Activated naive CD8-positive, alpha-beta T cell treated with anti-CD3 and anti-CD28 coated beads for 36 hours (primary cell): ENCODE results near the gene PSD2. TPM values are rescaled to one million over a fixed set of nuclear protein-coding genes. Genes with fewer than 3 reads are reported as not detected.

Experiments
- DNase-seq: peaks from one replicate; pipeline ENCODE4 v3.0.0; 2021
- H3K27ac Mint-ChIP-seq: one replicate; pipeline ENCODE4 v1.8.0; 2022; ENCODE audit warnings: mild to moderate bottlenecking, moderate library complexity, mixed read lengths
- H3K27me3 Mint-ChIP-seq: one replicate; pipeline ENCODE4 v1.8.0; 2022; ENCODE audit warnings: mild to moderate bottlenecking, mixed read lengths
- H3K36me3 Mint-ChIP-seq: one replicate; pipeline ENCODE4 v1.8.0; 2021; ENCODE audit warnings: mild to moderate bottlenecking, mixed read lengths
- H3K4me1 Mint-ChIP-seq: one replicate; pipeline ENCODE4 v1.8.0; 2021; ENCODE audit warnings: mixed read lengths
- H3K4me3 Mint-ChIP-seq: one replicate; pipeline ENCODE4 v1.8.0; 2022; ENCODE audit warnings: mild to moderate bottlenecking, moderate library complexity, mixed read lengths
- H3K9me3 Mint-ChIP-seq: one replicate; pipeline ENCODE4 v1.8.0; 2022; ENCODE audit warnings: mixed read lengths
- total RNA-seq, 2 experiments: library from RNA; stranded (reverse); gene quantifications; one replicate each; pipeline ENCODE4 v1.2.3, GENCODE V29; 2021

The PSD2 gene
- total RNA-seq, 2 experiments from 2014 or later = not detected

DNA sequence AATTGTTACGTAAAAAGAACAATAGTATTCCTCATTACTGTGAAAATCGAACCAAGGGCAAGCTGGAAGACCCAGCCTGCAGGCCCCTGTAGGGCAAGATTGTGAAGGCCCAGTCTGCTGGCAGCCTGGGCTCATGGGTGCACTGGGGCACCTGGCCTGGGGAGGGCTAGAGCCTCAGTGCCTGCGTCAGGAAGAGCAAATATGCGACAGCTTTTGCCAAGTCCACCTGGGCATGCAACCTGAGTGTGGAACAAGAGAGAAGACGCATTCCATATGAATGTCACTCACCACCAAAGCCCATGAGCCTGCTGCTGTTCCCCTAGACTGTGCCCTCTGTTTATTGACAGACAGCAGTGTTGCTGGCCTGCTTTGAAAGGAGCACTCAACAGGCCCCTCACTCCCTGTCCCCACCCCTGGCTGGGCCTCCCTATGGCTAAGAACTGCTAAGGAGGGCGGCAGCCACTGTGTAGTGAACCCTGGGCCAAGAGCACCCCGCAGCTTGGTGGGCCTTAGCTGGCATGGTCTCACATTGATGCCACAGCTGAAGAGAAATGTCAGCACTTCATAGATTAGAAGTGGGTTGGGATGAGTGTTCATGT is 28.2 kb downstream of the PSD2 start:
- H3K4me1 Mint-ChIP-seq = no peaks in the 10 kb centered on the region
- no peaks in the 10 kb centered on the region for H3K27me3 Mint-ChIP-seq
- no peak for DNase-seq
- no peak overlapping the region for H3K27ac Mint-ChIP-seq
- no peak overlapping the region for H3K4me3 Mint-ChIP-seq
- H3K9me3 Mint-ChIP-seq = peaks cover 5% of the 10 kb centered on the region
- H3K36me3 Mint-ChIP-seq = peaks cover under 1% of the 10 kb centered on the region

DNA sequence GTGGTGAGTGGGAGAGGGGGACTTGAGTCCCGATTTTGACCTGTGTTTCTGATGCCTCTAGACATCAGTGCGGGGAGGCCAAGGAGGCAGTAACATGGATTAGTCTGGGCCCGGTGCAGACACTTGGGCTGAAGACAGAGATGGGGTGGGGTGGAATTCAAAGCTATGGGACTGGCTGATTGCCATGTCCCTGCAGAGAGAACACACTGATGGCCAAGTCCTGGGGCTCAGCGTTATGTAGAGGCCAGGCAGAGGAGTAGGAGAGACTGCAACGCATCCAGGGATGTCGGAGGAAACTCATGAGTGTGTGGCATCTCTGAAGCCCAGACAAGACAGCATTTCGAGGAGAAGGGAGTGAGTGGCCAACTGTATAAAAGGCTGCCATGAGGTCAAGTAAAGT is 30.1 kb downstream of the PSD2 start:
- Mint-ChIP-seq H3K4me1 (no peaks in the 10 kb centered on the region), H3K9me3 (no peaks in the 10 kb centered on the region), H3K36me3 (no peaks in the 10 kb centered on the region), H3K27me3 (no peaks in the 10 kb centered on the region), H3K27ac (no peak overlapping the region), H3K4me3 (no peak overlapping the region)
- DNase-seq = no peak

DNA sequence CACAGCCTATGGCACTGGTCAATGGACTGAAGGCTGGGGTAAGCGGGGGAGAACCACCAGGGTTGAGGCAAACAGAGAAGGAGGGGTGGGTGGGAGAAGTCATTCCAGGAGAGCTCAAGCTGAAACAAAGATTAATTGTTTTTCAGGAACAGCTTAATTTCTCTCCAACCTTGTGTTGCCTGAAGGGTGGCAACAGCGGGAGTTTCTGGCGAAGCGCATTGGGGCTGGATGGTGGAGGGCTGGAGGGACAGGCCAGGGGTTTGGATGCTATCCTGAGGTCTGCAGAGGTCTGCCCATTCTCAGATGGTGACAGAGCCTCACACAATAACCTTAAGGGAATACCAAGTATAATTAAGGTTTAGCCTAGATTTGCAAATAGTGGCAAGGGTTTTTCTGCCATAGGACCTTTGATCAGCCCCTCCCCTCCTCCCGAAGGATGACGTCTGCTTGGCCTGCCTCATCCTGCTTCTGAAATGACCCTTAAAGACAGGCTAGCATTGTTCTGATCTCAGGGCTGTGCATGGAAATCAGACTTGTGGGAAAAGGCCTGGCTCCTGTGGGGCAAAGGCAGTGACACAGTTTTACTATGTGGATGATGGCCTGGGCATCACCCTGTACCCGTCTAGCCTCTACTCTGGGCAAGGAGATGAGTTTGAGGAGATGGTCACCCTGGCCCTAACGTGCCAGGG is 32.7 kb downstream of the PSD2 start:
- no peak for DNase-seq
- Mint-ChIP-seq H3K27me3 (no peaks in the 10 kb centered on the region), H3K4me3 (no peak overlapping the region), H3K9me3 (no peaks in the 10 kb centered on the region), H3K36me3 (no peaks in the 10 kb centered on the region), H3K27ac (no peak overlapping the region), H3K4me1 (no peaks in the 10 kb centered on the region)

DNA sequence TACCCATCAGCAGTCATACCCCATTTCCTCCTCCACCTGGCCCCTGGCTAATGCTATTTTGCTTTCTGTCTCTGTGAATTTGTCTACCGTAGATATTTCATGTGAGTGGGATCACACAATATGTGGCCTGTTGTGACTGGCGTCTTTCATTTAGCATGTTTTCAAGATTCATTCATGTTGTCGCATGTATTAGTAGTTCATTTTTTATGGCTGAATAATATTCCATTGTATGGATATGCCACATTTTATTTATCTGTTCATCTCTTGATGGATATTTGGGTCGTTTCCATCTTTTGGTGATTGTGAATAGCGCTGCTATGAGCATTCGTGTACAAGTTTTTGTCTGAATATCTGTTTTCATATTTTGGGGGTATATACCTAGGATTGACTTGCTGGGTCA is 33.9 kb downstream of the PSD2 start:
- H3K27ac Mint-ChIP-seq = no peak overlapping the region
- no peaks in the 10 kb centered on the region for H3K4me1 Mint-ChIP-seq
- H3K36me3 Mint-ChIP-seq = no peaks in the 10 kb centered on the region
- no peak for DNase-seq
- H3K9me3 Mint-ChIP-seq = no peaks in the 10 kb centered on the region
- no peaks in the 10 kb centered on the region for H3K27me3 Mint-ChIP-seq
- no peak overlapping the region for H3K4me3 Mint-ChIP-seq

DNA sequence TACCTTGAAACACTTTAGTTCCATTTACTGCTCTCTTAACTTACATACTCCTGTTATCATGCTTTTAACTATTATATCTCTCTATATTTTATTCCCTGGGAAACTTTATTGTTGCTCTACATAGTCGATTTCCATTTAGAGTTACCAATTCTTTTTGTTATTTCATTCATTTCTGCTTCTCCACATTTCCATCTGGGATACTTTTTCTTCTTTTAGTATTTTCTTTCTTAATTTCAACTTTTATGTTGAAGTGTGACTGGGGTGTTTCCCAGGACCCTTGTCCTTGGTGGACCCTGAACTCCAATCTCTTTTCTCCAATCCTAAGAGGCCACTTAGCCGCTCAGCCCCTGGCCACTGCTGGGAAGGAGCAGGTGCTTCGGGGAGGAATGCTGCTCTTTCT is 36.0 kb downstream of the PSD2 start:
- Mint-ChIP-seq H3K27ac (no peak overlapping the region), H3K9me3 (no peaks in the 10 kb centered on the region), H3K27me3 (peaks cover 5% of the 10 kb centered on the region), H3K36me3 (no peaks in the 10 kb centered on the region), H3K4me3 (no peak overlapping the region), H3K4me1 (no peaks in the 10 kb centered on the region)
- no peak for DNase-seq

DNA sequence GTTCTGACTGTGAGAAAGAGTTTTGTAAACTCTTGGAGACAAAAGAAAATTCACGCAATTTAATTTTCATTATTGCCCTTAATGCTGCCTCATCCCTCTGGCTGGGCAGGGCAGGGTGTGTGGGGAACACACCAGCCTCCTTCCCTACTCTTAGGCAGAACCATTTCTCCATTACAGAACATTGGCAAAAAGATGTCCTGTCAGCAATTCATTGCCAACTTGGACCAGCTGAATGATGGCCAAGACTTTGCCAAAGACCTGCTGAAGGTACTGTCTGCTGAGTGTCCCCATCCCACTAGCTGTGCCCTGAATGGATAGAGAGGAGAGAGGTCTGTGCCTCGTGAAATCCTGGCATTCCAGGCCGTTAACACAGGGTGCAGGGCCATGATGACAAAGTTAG is 37.9 kb downstream of the PSD2 start:
- no peaks in the 10 kb centered on the region for H3K36me3 Mint-ChIP-seq
- DNase-seq = no peak
- no peaks in the 10 kb centered on the region for H3K9me3 Mint-ChIP-seq
- H3K27me3 Mint-ChIP-seq = peaks cover 6% of the 10 kb centered on the region
- H3K4me3 Mint-ChIP-seq = no peak overlapping the region
- no peak overlapping the region for H3K27ac Mint-ChIP-seq
- H3K4me1 Mint-ChIP-seq = no peaks in the 10 kb centered on the region

DNA sequence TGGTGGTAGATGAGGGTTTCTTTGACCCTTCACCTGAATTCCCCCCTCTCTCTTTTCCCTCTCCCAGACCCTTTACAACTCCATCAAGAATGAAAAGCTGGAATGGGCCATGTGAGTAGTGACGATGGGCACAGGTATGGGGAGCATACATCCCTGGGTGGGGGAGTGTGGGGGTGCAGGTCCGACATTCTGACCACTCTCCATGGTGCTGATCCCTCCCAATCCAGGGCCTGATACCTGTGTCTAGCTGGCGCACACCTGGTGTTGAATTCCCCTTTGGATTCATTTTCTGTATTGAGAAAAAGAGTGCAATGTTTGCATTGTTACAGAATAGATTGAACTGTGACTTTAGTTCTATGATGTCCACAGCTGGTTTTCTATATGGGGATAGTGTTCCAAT is 40.0 kb downstream of the PSD2 start:
- DNase-seq = no peak
- Mint-ChIP-seq H3K4me3 (no peak overlapping the region), H3K36me3 (no peaks in the 10 kb centered on the region), H3K9me3 (no peaks in the 10 kb centered on the region), H3K4me1 (no peaks in the 10 kb centered on the region), H3K27ac (no peak overlapping the region), H3K27me3 (peaks cover 6% of the 10 kb centered on the region)

DNA sequence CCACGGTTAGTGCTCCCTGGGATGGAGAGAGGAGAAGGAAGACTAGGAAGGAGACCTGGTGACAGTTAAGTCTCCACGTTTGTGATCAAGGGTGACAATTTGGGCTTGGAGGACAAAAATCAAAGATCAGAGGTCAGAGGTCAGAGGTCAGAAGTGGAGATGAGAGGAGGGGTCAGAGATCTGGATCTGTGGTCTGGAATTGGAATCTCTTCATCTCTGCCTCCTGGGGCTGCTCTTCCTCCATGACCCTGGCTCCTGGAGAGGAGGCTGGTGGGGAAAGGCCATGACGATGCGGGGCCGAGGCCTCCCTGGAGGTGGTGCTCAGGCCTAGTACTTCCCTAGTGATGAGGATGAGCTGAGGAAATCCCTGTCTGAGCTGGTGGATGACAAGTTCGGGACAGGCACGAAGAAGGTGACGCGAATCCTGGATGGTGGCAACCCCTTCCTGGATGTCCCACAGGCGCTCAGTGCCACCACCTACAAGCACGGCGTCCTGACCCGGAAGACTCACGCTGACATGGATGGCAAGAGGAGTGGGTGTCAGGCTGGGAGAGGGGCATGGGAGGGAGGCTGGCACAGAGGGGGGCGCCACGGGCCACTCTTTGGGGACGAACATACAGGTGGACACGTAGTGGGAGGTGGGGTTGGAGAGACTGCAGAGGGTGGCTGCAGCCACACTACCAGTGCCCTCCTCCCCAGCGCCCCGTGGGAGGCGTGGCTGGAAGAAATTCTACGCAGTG is 41.0 kb downstream of the PSD2 start:
- no peaks in the 10 kb centered on the region for H3K4me1 Mint-ChIP-seq
- peaks cover 6% of the 10 kb centered on the region for H3K27me3 Mint-ChIP-seq
- DNase-seq = no peak
- no peaks in the 10 kb centered on the region for H3K36me3 Mint-ChIP-seq
- H3K27ac Mint-ChIP-seq = no peak overlapping the region
- H3K9me3 Mint-ChIP-seq = no peaks in the 10 kb centered on the region
- no peak overlapping the region for H3K4me3 Mint-ChIP-seq

DNA sequence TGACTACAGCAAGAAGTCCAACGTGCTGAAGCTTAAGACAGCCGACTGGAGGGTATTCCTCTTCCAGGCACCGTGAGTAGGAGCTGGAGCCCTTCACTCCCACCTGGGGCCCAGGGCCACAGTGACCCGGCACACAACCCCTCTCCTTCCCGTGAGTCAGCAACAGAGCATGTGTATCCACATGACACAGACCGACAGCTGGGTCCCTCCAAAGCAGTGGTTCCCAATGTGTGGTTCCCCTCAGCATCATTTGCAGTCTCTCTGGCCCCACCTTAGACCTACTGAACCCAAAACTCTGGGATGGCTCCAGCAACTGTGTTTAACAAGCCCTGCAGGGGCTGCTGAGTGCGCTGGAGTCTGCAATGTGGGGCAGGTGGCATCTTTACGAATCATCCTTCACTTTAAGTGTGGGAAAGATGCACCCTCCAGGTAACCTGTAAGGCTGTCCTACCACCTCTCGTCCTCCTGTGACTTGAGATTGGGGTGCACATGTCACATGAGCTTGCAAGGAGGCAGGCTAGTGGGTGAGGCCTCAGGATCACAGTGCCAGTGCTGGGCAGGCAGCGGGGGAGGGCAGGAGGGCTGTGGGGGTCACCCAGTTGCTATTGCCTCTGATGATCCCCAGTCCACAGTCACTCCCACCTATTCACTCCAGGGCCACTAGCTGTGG is 42.2 kb downstream of the PSD2 start:
- Mint-ChIP-seq H3K4me3 (no peak overlapping the region), H3K9me3 (no peaks in the 10 kb centered on the region), H3K27me3 (peaks cover 6% of the 10 kb centered on the region), H3K4me1 (no peaks in the 10 kb centered on the region), H3K27ac (no peak overlapping the region), H3K36me3 (no peaks in the 10 kb centered on the region)
- DNase-seq = no peak

DNA sequence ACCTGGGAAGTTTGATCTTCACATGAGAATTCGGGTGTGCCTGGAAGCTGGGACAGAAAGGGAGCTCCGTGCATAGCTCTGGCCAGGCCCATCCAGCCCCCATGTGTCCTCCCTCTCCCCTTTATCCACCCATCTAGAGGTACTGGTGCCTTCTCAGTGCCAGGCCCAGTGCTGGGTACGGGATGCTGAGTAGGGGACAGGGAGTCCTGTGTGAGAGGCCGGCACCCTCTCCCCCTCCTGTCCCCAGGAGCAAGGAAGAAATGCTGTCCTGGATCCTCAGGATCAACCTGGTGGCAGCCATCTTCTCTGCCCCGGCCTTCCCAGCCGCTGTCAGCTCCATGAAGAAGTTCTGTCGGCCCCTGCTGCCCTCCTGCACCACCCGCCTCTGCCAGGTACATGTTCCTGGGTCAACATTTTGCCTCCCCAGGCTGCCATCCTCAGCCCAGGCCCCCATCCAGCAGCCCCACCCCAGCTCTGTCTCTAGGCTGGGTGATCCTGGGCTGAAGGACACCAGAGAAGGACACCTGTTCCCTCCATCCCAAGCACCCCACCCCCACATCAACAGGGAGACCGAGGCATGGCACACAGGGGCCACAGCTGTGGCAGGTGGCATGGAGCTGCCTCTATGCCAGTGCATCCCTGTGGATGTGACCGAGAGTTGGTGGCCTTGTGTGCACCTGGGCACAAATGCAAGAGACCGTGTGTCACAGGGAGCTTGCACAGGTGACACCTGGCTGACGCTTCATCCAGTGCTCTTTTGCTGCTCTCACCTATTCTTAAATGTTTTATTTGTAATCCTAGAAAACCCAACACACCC is 43.0 kb downstream of the PSD2 start:
- Mint-ChIP-seq H3K4me1 (peaks cover 3% of the 10 kb centered on the region), H3K27me3 (peaks cover 6% of the 10 kb centered on the region), H3K27ac (no peak overlapping the region), H3K36me3 (no peaks in the 10 kb centered on the region), H3K4me3 (no peak overlapping the region), H3K9me3 (no peaks in the 10 kb centered on the region)
- DNase-seq = no peak

DNA sequence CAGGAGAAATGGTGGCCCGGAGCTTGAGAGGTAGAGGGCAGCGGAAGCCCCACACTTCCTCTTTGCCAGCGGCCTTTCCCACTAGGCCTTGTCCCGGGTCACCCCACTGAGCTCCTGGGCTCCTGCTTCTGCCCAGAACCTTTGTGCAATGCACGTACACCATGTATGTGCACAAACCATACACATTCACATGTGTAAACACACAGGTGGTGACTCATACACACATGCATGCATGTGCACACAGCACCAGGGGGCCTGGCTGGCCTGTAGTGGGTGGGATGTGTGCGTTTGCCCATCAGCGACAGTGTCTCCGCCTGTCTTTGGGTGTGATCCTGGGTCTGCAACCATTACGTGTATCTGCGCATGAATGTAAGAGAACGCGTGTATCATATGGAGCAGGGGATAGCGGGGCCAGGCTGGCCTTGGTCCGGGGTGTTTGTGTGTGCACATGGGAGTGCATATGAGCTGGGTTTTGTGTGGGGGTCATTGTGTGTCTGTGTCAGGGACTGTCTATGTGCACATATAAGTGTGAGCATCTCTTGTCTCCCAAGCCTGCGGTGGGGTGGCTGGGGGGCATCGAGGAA is 43.7 kb downstream of the PSD2 start:
- H3K9me3 Mint-ChIP-seq = no peaks in the 10 kb centered on the region
- H3K4me3 Mint-ChIP-seq = no peak overlapping the region
- H3K36me3 Mint-ChIP-seq = no peaks in the 10 kb centered on the region
- H3K27me3 Mint-ChIP-seq = peaks cover 6% of the 10 kb centered on the region
- no peak for DNase-seq
- no peak overlapping the region for H3K27ac Mint-ChIP-seq
- H3K4me1 Mint-ChIP-seq = peaks cover 8% of the 10 kb centered on the region

DNA sequence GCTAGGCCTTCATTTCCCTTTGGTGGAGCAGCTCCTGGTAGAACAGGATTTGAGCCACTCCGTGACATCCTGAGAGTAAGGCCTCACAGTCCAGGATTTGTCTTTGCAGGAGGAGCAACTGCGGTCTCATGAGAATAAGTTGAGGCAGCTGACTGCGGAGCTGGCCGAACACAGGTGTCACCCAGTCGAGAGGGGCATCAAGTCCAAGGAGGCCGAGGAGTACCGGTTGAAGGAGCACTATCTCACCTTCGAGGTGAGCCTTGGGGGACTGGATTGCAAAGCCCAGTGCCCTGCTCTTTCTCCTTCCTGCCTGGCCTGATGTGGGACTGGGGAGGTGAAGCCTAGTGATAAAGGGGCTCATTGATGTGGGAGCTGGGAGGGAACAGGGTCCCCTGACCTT is 44.3 kb downstream of the PSD2 start:
- Mint-ChIP-seq H3K9me3 (no peaks in the 10 kb centered on the region), H3K4me1 (peaks cover 12% of the 10 kb centered on the region), H3K27ac (no peak overlapping the region), H3K27me3 (peaks cover 11% of the 10 kb centered on the region), H3K4me3 (no peak overlapping the region), H3K36me3 (no peaks in the 10 kb centered on the region)
- DNase-seq = no peak

DNA sequence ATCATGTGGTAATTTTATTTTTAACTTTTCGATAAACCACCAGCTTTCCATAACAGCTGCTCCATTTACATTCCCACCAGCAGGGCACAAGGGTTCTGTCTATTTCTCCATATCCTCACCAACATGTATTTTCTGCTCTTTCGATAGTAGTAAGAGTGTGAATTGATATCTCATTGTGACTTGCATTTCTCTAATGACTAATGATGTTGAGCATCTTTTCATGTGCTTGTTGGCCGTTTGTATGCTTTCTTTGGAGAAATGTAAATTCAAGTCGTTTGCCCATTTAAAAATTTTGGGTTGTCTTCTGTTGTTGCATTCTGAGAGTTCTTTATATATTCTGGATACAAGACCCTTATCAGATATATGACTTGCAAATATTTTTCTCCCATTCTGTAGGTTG is 45.9 kb downstream of the PSD2 start:
- peaks cover 12% of the 10 kb centered on the region for H3K4me1 Mint-ChIP-seq
- H3K36me3 Mint-ChIP-seq = no peaks in the 10 kb centered on the region
- H3K27me3 Mint-ChIP-seq = peaks cover 17% of the 10 kb centered on the region
- DNase-seq = no peak
- no peak overlapping the region for H3K27ac Mint-ChIP-seq
- H3K9me3 Mint-ChIP-seq = no peaks in the 10 kb centered on the region
- H3K4me3 Mint-ChIP-seq = no peak overlapping the region

DNA sequence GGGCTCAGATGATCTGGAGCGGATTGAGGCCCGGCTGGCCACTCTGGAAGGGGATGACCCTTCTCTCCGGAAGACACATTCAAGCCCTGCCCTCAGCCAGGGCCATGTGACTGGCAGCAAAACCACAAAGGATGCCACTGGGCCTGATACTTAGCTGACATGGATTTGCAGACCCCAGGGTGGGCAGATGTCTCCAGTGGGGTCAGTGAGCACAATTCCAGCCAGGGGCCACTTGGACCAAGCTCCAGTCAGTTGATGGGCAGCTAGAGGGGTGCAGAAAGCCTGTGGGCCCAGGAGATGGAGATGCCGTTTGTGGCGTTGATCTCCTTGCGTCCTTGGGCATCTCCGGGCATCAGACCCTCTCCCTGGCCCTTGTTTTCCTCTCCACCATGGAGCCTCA is 46.7 kb downstream of the PSD2 start:
- Mint-ChIP-seq H3K4me3 (no peak overlapping the region), H3K4me1 (peaks cover 12% of the 10 kb centered on the region), H3K9me3 (no peaks in the 10 kb centered on the region), H3K36me3 (no peaks in the 10 kb centered on the region), H3K27ac (no peak overlapping the region), H3K27me3 (peaks cover 20% of the 10 kb centered on the region)
- DNase-seq = no peak
